Middle frontal gyrus (tissue), 1 donor: ENCODE data around the gene SCN7A.
"Not testable (repeated sequence)": the region's sequence is repeated elsewhere in the genome, so short reads cannot be mapped to it uniquely, and the experiment has no call there.

Experiments
- DNase-seq: peaks from one replicate; pipeline ENCODE4 v3.0.0-alpha.2; 2015; ENCODE audit warnings: low spot score; ENCODE audit errors: extremely low spot score

Gene SCN7A

DNA sequence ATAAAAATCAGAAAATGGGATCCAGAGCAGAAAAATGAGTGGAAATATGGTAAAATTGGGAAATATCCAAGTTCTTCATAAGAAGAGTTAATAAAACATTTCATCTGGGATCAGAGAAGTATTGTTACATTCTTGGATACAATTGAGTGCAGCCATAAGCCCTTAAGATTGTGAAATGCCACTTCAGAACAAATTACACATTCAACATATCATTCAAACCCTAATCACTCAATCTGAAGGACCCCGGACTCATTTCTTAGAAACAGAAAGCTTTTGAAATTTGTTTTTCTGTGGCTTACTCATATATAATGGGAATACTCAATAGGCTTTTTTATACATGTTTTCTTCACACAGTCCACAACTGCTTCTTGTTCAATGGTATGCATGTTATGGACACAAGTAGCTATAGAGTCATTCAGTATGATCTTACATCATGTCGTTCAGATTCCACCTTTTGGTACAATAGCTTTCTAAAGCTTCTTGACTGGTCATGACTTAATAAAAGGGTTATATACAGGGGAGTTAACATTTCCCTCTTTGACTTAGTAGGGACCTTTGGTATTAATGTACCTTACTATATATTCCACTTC is 39.9 kb downstream of the SCN7A start:
- DNase-seq: no peak

DNA sequence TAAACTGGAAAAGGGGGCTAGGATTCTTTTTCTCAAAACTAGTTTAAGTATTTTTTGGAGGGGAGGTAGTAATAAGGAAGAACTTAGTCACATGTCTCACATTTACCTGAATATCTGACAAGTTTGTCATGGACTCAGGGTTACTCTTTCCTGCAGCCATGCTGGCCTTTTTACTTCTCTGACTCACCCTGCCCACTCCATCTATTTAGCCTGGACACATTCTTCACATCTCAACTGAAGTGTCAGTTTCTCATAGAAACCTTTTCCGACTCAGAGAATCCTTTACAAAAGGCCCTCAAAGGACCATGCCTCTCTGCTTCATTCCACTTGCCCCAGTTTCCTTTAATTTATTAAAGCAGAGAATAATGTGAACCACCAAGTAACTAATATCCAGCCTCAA is 42.6 kb downstream of the SCN7A start:
- no peak for DNase-seq

DNA sequence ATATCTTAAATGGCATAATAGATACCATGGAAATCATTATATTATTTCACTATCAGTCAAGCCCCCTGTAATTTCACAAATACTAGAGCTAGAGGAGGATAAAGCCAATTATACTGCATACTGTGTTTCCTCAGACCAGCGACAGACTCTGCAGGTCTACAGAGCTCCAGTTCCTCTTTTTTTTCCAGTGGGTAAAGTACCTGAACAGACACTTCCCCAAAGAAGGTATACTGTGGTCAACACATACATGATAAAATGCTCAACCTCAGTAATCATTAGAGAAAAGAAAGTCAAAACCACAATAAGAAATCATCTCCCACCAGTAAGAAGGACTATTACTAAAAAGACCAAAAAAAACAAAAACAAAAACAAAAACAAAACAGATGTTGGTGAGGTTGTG is 44.6 kb downstream of the SCN7A start:
- DNase-seq: no peak

DNA sequence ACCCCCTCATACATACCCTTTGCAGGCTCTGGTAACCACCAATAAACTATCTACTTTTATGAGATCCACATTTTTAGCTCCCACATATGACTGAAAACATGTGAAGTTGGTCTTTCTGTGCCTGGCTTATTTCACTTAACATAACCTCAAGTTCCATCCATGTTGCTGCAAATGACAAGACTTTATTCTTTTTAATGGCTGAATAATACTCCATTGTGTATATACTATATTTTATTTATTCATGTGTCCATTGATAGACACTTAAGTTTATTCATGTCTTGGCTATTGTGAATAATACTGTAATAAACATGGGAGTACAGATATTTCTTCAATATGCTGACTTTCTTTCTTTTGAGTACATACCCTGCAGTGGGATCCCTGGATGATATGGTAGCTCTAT is 45.9 kb downstream of the SCN7A start:
- DNase-seq: no peak

DNA sequence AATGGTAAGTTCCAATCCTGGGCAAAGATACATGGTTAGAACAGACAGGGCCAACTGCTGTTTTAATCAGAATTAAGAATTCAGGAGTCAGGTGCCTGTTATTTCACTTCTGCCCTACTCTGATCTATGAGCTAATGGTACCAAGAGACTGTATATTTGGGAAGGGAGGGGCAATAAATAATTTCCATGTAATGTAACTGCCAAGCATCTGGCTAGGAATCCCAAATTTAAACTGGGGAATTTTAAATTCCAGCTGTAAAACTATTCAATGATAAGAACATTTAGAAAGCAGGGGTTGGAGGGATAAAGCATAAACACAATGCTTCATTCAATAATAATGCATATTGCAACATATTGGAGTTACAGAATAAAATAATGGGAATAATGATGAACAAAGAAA is 49.7 kb downstream of the SCN7A start:
- DNase-seq: no peak

DNA sequence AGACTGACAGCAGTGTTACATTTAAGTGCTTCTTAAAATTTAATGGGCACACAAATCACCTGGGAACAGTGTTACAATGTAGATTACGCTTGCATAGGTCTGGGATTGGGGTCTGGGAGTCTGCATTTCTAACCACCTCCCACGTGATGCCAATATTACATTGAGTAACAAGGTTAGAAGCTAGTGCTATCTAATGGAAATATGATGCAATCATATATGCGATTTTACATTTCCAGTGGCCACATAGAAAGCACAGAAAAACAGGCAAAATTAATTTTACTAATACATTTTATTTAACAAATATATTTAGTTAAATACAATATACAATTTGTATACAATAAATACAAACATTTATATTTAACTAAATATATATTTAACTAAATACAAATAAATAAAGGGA is 53.7 kb downstream of the SCN7A start:
- no peak for DNase-seq

DNA sequence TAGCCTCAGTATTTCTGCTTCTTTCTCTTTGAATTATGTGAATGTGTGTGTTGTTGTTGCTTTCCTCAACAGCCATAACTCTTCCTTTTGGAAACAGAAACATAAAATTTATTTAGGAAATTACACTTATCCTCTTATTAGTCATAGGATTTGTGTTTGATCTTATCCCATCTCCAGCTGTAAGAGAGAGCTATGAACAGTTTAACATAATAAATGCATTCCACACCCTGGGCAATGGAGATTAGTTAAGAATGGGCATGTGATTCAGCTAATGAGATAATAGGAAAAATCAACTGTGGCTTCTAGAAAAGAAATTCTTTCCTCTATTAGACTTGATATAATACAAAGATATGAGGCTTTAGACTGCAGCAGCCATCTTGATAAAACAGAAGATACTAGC is 55.0 kb downstream of the SCN7A start:
- DNase-seq: no peak

DNA sequence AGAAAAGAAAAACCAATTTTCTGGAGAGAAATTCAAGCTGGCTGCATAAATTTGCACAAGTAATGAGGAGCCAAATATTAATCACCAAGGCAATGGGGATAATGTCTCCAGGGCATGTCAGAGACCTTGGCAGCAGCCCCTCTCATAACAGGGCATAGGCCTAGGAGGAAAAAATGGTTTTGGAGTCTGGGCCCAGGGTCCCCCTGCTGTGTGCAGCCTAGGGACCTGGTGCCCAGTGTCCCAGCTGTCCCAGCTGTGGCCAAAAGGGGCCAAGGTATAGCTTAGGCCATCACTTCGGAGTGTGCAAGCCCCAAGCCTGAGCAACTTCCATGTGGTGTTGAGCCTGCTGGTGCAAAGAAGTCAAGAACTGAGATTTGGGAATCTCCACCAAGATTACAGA is 57.1 kb downstream of the SCN7A start:
- no peak for DNase-seq

DNA sequence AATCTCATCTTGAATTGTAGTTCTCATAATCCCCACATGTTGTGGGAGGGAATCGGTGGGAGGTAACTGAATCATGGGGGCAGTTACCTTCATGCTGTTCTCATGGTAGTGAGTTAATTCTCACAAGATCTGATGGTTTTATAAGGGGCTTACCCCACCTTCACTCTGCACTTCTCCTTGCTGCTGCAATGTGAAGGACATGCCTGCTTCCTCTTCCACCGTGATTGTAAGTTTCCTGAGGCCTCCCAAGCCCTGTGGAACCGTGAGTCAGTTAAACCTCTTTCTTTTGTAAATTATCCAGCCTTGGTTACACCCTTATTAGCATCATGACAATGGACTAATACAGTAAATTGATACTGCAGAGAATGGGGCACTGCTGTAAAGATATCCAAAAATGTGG is 57.9 kb downstream of the SCN7A start:
- no peak for DNase-seq

DNA sequence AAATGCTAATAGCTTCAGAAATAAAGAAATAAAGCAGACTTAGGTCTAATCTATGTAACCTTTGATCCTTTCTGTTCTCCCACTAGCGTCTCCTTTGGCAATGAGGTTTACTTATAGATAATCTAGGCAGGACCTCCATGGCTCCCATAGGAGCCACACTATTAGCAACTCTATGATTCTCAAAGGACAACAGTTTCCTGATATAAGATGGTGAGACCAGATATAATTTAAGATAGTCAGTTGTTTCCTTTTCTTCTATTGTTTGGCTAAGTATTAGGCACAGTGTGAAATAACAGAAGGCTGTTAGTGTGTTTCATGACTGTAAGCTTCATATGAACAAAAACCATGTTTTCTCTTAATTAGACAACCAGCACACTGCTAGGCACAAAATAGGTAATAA is 59.6 kb downstream of the SCN7A start:
- DNase-seq: no peak

DNA sequence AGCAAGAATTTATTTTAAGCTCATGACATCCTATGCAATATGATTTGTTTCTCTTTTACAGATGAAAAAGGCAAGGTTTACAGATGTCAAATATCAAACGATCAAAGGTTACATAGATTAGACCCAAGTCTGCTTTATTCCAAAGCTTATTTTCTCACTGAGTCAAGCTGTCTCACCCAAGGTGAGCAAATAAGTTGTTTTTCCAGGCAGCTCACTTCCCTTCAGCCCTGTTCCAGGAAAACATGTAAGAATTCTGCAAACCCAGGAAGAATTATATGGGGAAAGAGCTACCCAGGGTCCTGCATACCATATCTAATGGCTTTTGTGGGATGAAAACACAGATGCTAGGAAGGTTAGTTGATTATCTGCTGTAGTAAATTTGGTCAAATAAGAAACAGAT is 60.6 kb downstream of the SCN7A start:
- DNase-seq: no peak

DNA sequence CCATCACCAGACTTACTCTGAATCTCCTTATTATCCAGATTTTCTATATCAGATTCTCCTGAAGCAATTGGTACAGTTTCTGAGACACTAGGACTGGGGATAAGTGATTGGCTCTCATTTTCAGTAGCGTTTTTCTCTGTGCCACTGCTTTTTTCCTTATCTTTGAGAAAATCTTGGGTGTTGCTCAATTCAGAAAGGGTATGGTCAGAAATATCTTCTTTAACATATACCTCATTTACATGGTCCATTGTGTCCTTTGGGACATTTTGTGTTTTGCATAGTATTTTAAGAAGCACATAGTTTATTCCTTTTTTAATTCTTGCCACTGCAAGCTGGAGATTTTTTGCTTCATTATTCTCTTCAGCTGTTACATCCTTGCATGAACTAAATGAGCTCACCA is 61.7 kb downstream of the SCN7A start:
- DNase-seq: no peak

DNA sequence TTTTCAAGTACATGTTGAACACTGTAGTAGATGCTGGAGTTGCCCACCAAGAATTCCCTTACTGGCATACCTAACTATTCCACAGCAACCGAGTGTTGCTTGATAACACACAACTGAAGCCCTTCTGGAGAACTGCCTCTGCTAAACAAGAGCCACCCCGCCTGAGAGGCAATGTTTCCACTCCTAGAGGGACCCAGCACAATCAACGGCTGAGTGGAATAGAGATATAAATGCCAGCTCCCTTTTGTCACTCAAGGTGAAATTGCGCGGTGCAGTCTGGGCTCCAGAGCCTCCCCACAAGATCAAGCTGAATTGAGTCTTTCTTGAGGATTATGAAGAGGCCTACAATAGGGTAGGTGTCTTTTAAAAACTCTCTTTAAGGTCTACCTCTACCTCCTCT is 69.2 kb downstream of the SCN7A start:
- DNase-seq: no peak

DNA sequence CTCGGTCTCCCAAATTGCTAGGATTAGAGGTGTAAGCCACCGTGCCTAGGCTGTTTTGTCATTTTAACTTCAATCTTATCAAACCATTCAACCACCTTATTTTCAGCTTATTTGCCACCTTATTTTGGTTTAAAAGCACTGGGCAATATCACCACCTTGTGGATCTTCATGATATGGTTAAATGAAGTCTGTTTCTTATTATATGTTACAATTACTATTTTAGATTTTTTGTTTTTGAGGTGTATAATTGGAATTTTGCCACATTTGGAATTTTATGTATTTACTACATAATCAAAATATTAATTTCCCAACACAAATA is 74.5 kb downstream of the SCN7A start:
- no peak for DNase-seq

DNA sequence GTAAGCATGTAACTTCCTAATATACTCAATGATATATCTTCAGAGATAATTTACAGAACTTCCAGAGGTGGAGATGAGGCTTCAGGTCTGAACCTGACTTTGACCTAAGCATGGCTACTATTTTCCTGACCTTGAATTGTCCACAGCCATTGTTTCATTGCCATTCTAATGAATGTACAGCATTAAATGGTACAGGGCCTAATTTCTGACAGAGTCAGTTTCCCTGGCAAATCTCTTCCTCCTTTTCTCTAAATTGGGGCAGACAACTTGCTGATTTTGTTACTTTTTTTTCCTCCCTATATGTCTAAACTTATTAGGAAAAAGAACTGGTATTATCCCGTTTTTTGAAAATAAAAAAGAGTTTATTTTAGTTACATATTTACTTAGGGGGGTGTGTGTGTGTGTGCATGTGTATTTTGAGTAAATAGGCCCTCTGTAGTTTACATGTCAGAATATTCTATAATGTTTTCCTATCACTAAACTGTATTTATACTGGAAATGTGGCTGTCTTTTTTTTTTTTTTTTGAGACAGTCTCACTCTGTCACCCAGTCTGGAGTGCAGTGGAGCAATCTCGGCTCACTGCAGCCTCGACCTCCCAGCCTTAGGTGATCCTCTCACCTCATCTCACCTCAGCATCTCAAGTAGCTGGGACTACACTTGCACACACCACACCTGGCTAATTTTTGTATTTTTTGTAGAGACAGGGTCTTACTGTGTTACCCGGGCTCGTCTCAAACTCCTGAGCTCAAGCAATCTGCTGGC is 75.0 kb downstream of the SCN7A start:
- no peak for DNase-seq

DNA sequence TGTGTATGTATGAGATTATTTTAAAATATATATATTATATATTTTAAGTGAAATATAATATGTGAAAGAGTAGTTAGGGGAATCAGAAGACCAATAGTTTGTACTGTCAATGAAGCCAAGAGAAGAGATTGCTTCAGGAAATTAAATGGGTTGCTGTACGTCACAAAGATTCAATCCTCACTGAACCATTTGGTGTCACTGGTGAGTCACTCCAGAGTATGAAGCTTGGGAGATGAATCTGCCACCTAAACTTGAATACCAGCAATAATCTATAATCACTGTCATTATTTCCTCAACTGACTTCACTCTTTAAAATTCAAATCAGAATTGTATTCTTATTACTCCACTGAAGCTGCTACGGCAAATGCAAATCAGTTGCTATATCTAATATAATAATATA is 76.4 kb downstream of the SCN7A start:
- DNase-seq: no peak

DNA sequence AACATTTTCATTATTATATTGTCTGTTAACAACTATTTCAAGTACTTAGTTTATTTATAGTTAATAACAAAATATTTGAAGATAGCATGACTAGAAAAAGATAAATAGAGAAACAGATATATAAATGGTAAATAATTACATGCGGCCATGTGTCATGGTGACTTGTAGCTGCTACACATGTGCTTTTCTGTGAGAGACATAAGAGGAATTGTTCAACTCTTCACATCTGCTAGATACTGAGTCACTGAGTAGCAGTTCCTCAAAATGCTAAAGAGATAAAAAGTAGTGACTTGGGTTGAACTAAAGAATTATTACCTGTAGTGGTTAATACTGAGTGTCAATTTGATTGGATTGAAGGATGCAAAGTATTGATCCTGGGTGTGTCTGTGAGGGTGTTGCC is 80.8 kb downstream of the SCN7A start:
- DNase-seq: no peak

DNA sequence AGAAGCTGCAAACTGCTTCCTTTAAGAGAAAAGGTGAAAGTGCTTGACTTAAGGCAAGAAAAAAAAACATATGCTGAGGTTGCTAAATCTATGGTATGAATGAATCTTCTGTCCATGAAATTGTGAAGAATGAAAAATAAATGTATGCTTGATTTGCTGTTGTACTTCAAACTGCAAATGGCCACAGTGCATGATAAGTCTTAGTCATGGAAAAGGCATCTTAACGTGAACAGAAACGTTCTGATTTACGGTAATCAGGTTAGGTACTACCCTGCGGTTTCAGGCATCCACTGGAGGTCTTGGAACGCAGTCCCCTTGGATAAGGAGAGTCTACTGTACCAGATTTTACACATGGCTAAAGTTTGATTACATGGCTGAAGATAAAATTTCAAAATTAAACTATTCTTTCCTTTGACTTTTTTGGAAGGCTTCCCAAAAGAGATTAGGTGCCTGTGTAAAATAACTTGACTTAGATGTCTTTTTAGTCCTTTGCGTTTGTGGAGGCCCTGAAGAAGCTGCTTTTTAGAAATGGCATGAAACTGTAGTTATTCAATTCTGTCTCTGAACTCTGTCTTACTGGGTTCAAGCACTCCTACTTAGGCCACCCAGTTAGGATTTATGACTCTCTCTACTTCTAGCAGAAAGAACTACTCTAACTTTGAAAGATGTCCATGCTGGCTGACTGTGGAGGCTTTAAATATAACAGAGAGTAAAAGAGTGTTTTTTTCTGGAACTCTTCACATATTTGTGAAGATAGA is 82.4 kb downstream of the SCN7A start:
- no peak for DNase-seq

DNA sequence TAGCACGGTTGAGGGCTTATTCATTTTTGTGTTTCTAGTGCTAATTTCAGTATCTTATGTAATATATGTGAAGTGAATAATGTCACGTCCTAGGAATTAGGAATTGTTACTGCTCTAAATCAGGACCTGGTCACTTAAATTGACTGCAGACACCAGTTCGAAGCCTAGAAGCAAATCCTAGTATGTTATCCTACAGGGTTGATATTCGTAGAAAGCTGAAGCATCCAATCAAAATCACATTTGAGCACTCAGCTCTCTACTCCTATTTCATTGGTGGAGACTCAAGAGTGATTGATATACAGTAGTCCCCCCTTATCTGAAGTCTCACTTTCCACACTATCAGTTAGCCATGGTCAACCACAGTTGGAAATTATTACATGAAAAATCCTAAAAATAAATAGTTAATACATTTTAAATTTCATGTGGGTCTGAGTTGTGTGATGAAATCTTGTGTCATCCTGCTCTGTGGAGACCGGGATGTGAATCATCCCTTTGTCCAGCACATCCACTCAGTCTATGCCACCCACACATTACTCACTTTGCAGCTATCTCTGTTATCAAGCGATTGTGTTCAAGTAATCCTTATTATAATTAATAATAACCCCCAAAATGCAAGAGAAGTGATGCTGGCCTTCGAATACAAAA is 83.1 kb downstream of the SCN7A start:
- no peak for DNase-seq

DNA sequence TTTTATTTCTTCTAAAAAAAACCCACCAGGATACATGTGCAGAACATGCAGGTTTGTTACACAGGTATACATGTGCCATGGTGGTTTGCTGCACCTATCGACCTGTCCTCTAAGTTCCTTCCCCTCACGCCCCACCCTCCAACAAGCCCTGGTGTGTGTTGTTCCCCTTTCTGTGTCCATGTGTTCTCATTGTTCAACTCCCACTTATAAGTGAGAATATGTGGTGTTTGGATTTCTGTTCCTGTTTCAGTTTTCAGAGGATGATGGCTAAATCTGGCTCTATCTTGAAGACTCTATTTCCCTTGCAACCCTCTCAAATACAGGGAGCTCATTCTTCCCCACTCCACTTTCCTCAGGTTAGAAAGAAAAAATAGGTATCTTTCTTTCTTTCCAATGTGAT is 86.3 kb downstream of the SCN7A start:
- DNase-seq: not testable (repeated sequence)

DNA sequence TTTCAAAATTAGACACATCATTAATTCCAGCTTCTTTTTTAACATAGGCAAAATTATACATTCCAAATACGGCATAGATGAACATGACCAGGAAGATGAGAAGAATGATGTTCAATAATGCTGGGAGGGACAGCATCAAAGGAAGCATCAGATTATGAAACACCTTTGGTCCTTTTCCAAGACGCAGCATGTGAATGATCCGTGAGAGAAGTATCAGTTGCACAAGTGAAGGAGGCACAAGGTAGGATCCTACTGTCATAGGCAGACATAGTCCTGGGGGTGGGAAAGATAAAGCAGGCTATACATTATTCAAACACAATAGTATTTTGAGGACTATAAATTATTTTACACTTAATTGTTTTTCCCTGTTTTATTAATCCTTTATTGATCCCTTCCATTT is 87.7 kb downstream of the SCN7A start:
- DNase-seq: no peak

DNA sequence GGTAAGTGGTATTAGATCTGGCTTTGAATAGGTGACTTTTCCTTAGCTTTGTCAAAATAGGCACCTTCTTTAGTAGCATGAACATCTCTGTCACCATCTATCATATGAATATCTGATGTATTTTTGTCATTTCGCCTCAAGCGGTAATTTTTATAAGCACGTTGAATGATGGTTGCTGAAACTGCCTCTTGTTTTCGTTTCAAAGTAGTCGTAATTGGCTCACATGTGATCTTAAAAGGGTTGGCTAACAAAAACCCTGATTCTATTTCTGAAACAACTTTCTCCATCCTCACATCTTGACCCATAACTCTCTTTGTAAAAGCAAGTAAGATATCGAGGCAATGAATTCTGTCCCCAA is 88.5 kb downstream of the SCN7A start:
- no peak for DNase-seq
